HCT116 (cell line): ENCODE data around the gene CCT8. TPM values are rescaled to one million over a fixed set of nuclear protein-coding genes. Genes with fewer than 3 reads are reported as not detected.
"Not testable (repeated sequence)": the region's sequence is repeated elsewhere in the genome, so short reads cannot be mapped to it uniquely, and the experiment has no call there.

ENCODE experiments used
- ATAC-seq: fragments of 200-7000 bp; cut with Tn5 transposase; 2 replicates; pipeline ENCODE4 v1.9.1; 2020; ENCODE audit warnings: mild to moderate bottlenecking, moderate library complexity
- BruUV-seq: library from RNA; stranded (reverse); fragments of 400-500 nt; replicated peaks from 2 replicates; lab custom pipeline; 2021; lab: Mats Ljungman, UMichigan
- CTCF ChIA-PET: fragments of 300-600 bp; sonication (Branson Sonifier 250); formaldehyde crosslinking; loops from one replicate; lab custom pipeline; 2021; ENCODE audit warnings: antibody characterized with exemption; lab: Charles Lee
- POLR2A ChIA-PET: fragments of 300-600, 350-600 bp; sonication (Branson Sonifier 250); formaldehyde crosslinking; loops from one replicate; lab custom pipeline; 2021; ENCODE audit warnings: antibody characterized with exemption; lab: Charles Lee
- RAD21 ChIA-PET, 2 experiments: fragments of 300-600 bp; sonication (Branson Sonifier 250); formaldehyde crosslinking; loops; one replicate each; lab custom pipeline; 2023; ENCODE audit warnings: low total read pairs in 2 of 2; ENCODE audit not compliant: uncharacterized antibody in 2 of 2, unreplicated experiment in 2 of 2, low non-redundant PET in 1 of 2; lab: Charles Lee
- DNase-seq: peaks from one replicate; pipeline ENCODE4 v3.0.0-alpha.2; 2010; ENCODE audit warnings: low read depth, low spot score
- H2AFZ ChIP-seq: fragments of 200-600 bp; shearing (Covaris generic), sonication (generic); 2 replicates; pipeline ENCODE4 v1.6.1; 2017; ENCODE audit warnings: low read depth, mixed run types, mixed read lengths, antibody characterized with exemption, low read length; ENCODE audit not compliant: poor library complexity, severe bottlenecking
- H3K27ac ChIP-seq: 2 replicates; pipeline ENCODE4 v1.5.1; 2012; ENCODE audit warnings: low read depth, low read length
- H3K27me3 ChIP-seq: fragments of 200-600 bp; sonication (generic); 2 replicates; pipeline ENCODE4 v1.6.1; 2016; ENCODE audit warnings: mixed run types, low read length, mixed read lengths; ENCODE audit not compliant: insufficient read depth
- H3K36me3 ChIP-seq, 2 experiments: fragments of 200-500 bp in 1 of 2; fragments of 200-600 bp in 1 of 2; sonication (Bioruptor generic) in 1 of 2; sonication (generic) in 1 of 2; 2 replicates each; pipeline versions ENCODE4 v1.5.1 to v1.6.1; 2014 to 2016; ENCODE audit warnings: low read length in 2 of 2, inconsistent platforms in 1 of 2, mixed read lengths in 1 of 2, mixed run types in 1 of 2; ENCODE audit not compliant: insufficient read depth in 2 of 2, control insufficient read depth in 1 of 2
- H3K4me1 ChIP-seq, 2 experiments: fragments of 200-600 bp in 1 of 2; sonication (generic) in 1 of 2; 2 replicates each; pipeline versions ENCODE4 v1.5.1 to v1.6.1; 2012 to 2017; ENCODE audit warnings: low read length in 2 of 2, inconsistent platforms in 1 of 2, mild to moderate bottlenecking in 1 of 2, mixed read lengths in 1 of 2, mixed run types in 1 of 2, moderate library complexity in 1 of 2; ENCODE audit not compliant: insufficient read depth in 2 of 2, control insufficient read depth in 1 of 2
- H3K4me2 ChIP-seq: fragments of 200-600 bp; sonication (generic); 2 replicates; pipeline ENCODE4 v1.6.1; 2017; ENCODE audit warnings: mixed run types, low read length, mixed read lengths
- H3K4me3 ChIP-seq, 2 experiments: fragments of 200-600 bp in 1 of 2; sonication (generic) in 1 of 2; replicated peaks in 1 of 2; 2 replicates each; pipeline ENCODE4 v1.5.1; 2011 to 2016; ENCODE audit warnings: low read length in 2 of 2, control low read depth in 1 of 2, low read depth in 1 of 2, mild to moderate bottlenecking in 1 of 2, mixed read lengths in 1 of 2, mixed run types in 1 of 2
- H3K79me2 ChIP-seq: fragments of 200-600 bp; sonication (generic); 2 replicates; pipeline ENCODE4 v1.6.1; 2017; ENCODE audit warnings: mild to moderate bottlenecking, mixed run types, low read length, moderate library complexity, mixed read lengths; ENCODE audit not compliant: insufficient read depth
- H3K9ac ChIP-seq: fragments of 200-600 bp; sonication (generic); 2 replicates; pipeline ENCODE4 v1.6.1; 2016; ENCODE audit warnings: low read length, mixed read lengths
- H3K9me2 ChIP-seq: fragments of 200-600 bp; sonication (generic), shearing (Covaris generic); 2 replicates; pipeline ENCODE4 v1.6.1; 2017; ENCODE audit warnings: mixed run types, mild to moderate bottlenecking, moderate library complexity; ENCODE audit not compliant: insufficient read depth
- H3K9me3 ChIP-seq, 2 experiments: fragments of 200-500 bp in 1 of 2; fragments of 200-600 bp in 1 of 2; sonication (Bioruptor generic) in 1 of 2; sonication (generic) in 1 of 2; 2 replicates each; pipeline ENCODE4 v1.6.1; 2014 to 2017; ENCODE audit warnings: low read length in 2 of 2, mixed read lengths in 2 of 2, inconsistent platforms in 1 of 2, low read depth in 1 of 2, mild to moderate bottlenecking in 1 of 2, mixed run types in 1 of 2, moderate library complexity in 1 of 2; ENCODE audit not compliant: control insufficient read depth in 1 of 2, insufficient read depth in 1 of 2
- H4K20me1 ChIP-seq: fragments of 200-600 bp; sonication (generic), shearing (Covaris generic); 2 replicates; pipeline ENCODE4 v1.6.1; 2017; ENCODE audit warnings: mixed run types, mild to moderate bottlenecking, moderate library complexity; ENCODE audit not compliant: insufficient read depth
- POLR2A ChIP-seq: IDR thresholded peaks from 2 replicates; pipeline ENCODE4 v1.7.0; 2011; ENCODE audit warnings: borderline replicate concordance; ENCODE audit not compliant: insufficient read depth, insufficient read length; ENCODE audit errors: extremely low read depth
- POLR2AphosphoS5 ChIP-seq: IDR thresholded peaks from 2 replicates; pipeline ENCODE4 v1.6.1; 2011; ENCODE audit warnings: mild to moderate bottlenecking, low read depth, low read length, moderate library complexity
- ZFX ChIP-seq: fragments of 450-650 bp; IDR thresholded peaks from 2 replicates; pipeline ENCODE4 v1.6.1; 2017
- ZNF274 ChIP-seq: fragments of 200-500 bp; sonication (Bioruptor generic); IDR thresholded peaks from 2 replicates; pipeline ENCODE4 v1.6.1; 2014; ENCODE audit warnings: mild to moderate bottlenecking, low read depth, low read length, inconsistent platforms
- intact Hi-C: fragments of 100-400 bp; cut with micrococcal nuclease; formaldehyde crosslinking; loops from 2 replicates; pipeline ENCODE4 v1.10.0; 2022
- total RNA-seq: library from RNA; stranded (reverse); gene quantifications from one replicate; pipeline ENCODE4 v1.2.1, GENCODE V29; 2021; ENCODE audit not compliant: unreplicated experiment
- TF ChIP-seq, protein P1 (sequence below): IDR thresholded peaks from 2 replicates; pipeline ENCODE4 v1.6.1; 2012

Gene CCT8
- total RNA-seq, 1 experiment from 2014 or later: 355 TPM

DNA sequence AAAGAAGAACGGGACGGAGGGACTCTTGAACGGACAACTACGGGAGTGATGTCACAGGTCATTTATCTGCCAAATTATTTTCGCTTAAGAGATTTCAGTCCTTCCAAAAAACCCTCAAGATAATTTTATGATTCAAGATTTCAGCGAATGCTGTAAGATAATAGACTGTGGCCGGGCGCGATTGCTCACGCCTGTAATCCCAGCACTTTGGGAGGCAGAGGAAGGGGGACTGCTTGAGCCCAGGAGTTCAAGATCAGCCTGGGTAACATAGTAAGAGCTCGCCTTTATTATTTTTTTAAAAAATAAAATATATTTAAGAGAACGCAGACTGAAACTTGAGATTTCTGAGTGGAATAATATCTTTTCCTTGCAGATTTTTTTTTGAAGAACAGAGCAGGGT, 54.9 kb downstream of the CCT8 start:
- no peak overlapping the region for H2AFZ ChIP-seq
- no peaks in the 10 kb centered on the region for H3K27me3 ChIP-seq
- peaks cover 35% of the 10 kb centered on the region for H3K79me2 ChIP-seq
- intact Hi-C loops: no loop called here
- TSS peak; percentile 66 for BruUV-seq
- peak overlapping the region; percentile 96 for H3K9ac ChIP-seq
- ATAC-seq (peak; percentile 21), DNase-seq (no peak)
- peak overlapping the region; percentile 86 to 91 for H3K4me3 ChIP-seq
- peaks cover 4 to 32% of the 10 kb centered on the region in 2 experiments; a peak in 3 of 4 replicates for H3K4me1 ChIP-seq
- no peaks in the 10 kb centered on the region for H4K20me1 ChIP-seq
- H3K4me2 ChIP-seq: peak overlapping the region; percentile 87
- H3K9me3 ChIP-seq: no peaks in the 10 kb centered on the region
- no peaks in the 10 kb centered on the region for H3K9me2 ChIP-seq
- H3K27ac ChIP-seq: peak overlapping the region; percentile 85
- CTCF ChIA-PET: no interaction called here
- POLR2A ChIA-PET: interaction anchor here (1.6 to 1.9 kb wide), 3 partner anchors 13 to 26 kb away, joined by 6 to 14 read pairs (median 8); partner anchors contain the start of gene LTN1
- no peaks in the 10 kb centered on the region for H3K36me3 ChIP-seq
- RAD21 ChIA-PET: no interaction called here
- no peak for TF ChIP-seq ZNF274
- TF ChIP-seq POLR2A: peak; percentile 0

DNA sequence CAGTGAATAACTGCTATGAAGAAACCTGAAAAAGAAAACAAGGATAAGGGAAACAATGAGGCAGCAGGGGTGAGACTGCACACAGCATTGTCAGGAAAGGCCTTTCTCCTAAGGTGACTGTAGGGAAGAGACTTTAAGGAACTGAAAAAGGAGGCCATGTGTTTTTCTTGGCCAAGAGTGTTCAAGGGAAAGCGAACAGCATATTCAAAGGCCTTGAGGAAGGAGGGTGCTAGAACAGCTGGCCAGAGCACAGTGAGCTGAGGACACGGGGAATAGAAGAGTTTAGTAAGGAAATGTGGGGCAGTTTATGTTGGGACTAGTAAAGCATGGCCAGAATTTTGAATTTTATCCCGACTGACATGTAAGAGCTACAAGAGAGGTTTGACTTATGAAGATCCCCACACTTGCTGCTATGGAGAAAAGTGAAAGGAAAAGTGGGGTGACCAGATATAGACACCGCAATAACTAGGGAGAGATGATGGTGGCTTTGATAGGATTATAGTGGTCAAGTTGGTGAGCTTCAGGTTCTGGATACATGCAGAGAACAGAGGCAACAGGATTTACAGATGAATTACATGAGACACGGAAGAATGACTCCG, 55.7 kb downstream of the CCT8 start:
- intact Hi-C loops: no loop called here

DNA sequence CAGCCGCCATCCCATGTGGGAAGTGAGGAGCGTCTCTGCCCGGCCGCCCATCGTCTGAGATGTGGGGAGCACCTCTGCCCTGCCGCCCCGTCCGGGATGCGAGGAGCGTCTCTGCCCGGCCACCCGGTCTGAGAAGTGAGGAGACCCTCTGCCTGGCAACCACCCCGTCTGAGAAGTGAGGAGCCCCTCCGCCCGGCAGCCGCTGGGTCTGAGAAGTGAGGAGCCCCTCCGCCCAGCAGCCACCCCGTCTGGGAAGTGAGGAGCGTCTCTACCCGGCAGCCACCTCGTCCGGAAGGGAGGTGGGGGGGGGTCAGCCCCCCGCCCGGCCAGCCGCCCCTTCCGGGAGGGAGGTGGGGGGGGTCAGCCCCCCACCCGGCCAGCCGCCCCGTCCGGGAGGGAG, 62.2 kb downstream of the CCT8 start:
- H3K9me3 ChIP-seq, intact Hi-C loops, BruUV-seq: not testable (repeated sequence)

More for the DNA sequence above, 55.7 kb downstream of the CCT8 start:
- Histone ChIP-seq H3K27me3 (no peaks in the 10 kb centered on the region), H3K4me3 (peak overlapping the region; percentile 86 to 91), H3K79me2 (peaks cover 38% of the 10 kb centered on the region), H3K27ac (no peak overlapping the region), H3K4me2 (peak overlapping the region; percentile 87), H2AFZ (no peak overlapping the region)
- ChIA-PET CTCF (no interaction called here), RAD21 (no interaction called here)
- no peak for ATAC-seq
- TF ChIP-seq, protein P1, sequence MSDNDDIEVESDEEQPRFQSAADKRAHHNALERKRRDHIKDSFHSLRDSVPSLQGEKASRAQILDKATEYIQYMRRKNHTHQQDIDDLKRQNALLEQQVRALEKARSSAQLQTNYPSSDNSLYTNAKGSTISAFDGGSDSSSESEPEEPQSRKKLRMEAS: no peak
- no peak for TF ChIP-seq ZNF274
- no peak for TF ChIP-seq POLR2AphosphoS5
- TF ChIP-seq ZFX: no peak
- TF ChIP-seq, all 23 proteins: peak for 0
- no TSS peak for BruUV-seq
- H3K9me2 ChIP-seq: no peaks in the 10 kb centered on the region
- H3K9me3 ChIP-seq: no peaks in the 10 kb centered on the region
- H3K4me1 ChIP-seq: peaks cover 4 to 31% of the 10 kb centered on the region in 2 experiments; a peak in 3 of 4 replicates
- H3K9ac ChIP-seq: peak overlapping the region; percentile 96
- POLR2A ChIA-PET: interaction anchor here (1.0 to 1.9 kb wide), 2 partner anchors 12 to 15 kb away, joined by 4 to 8 read pairs; no protein-coding TSS in a partner anchor
- no peaks in the 10 kb centered on the region for H4K20me1 ChIP-seq
- no peaks in the 10 kb centered on the region for H3K36me3 ChIP-seq
- no peak for DNase-seq

More for the DNA sequence above, 62.2 kb downstream of the CCT8 start:
- ATAC-seq, H3K36me3 ChIP-seq, H3K9me2 ChIP-seq, H3K27me3 ChIP-seq, CTCF ChIA-PET, POLR2A ChIA-PET, DNase-seq, RAD21 ChIA-PET, H3K79me2 ChIP-seq, H3K4me3 ChIP-seq, H3K4me1 ChIP-seq, H3K27ac ChIP-seq, H3K4me2 ChIP-seq, H4K20me1 ChIP-seq, H2AFZ ChIP-seq, H3K9ac ChIP-seq: not testable (repeated sequence)
